ENCODE data around the gene GAD2.

The GAD2 gene

GRCh38 chr10:26215935-26216584, 514 bp upstream of the GAD2 start:
- peak overlapping the region in 1 of 2 experiments; percentile 32 for H3K4me3 ChIP-seq (ENCODE audit: insufficient read depth in 1 of 2, low read depth in 1 of 2, low read length in 2 of 2)
- H4K91ac ChIP-seq (ENCODE audit: low read length): no peak overlapping the region
- no peak overlapping the region for H3K9ac ChIP-seq (ENCODE audit: low read length)
- no peak overlapping the region for H3K4ac ChIP-seq (ENCODE audit: low read depth in 1 of 2, low read length in 2 of 2)
- H2BK5ac ChIP-seq (ENCODE audit: low read depth, low read length, poor library complexity, severe bottlenecking): no peak overlapping the region
- H2BK12ac ChIP-seq (ENCODE audit: low read length in 2 of 2): no peak overlapping the region
- H3K18ac ChIP-seq (ENCODE audit: low read depth in 1 of 2, low read length in 2 of 2): no peak overlapping the region
- H3K14ac ChIP-seq (ENCODE audit: low read length in 2 of 2): no peak overlapping the region
- H3K4me1 ChIP-seq (ENCODE audit: control insufficient read depth, insufficient read depth, low read depth, low read length): peaks cover 22% of the 10 kb centered on the region
- no peak overlapping the region for H2BK120ac ChIP-seq (ENCODE audit: low read depth, low read length)
- H2BK15ac ChIP-seq (ENCODE audit: low read depth, poor library complexity, severe bottlenecking): no peak overlapping the region
- 2% methylated on average over 57 of the region's 57 CpGs for WGBS
- peaks cover 85 to 100% of the 10 kb centered on the region in 2 experiments for H3K27me3 ChIP-seq (ENCODE audit: control insufficient read depth in 1 of 2, insufficient read depth in 1 of 2, low read length in 2 of 2)
- no peak overlapping the region for H2AK5ac ChIP-seq (ENCODE audit: low read length, severe bottlenecking)
- no peak overlapping the region for H3K27ac ChIP-seq (ENCODE audit: low read length, poor library complexity, severe bottlenecking)
- H3K9me3 ChIP-seq (ENCODE audit: control insufficient read depth, low read length): peaks cover 4% of the 10 kb centered on the region
- H3K36me3 ChIP-seq (ENCODE audit: control insufficient read depth in 1 of 2, insufficient read depth in 2 of 2, low read depth in 1 of 2, low read length in 2 of 2): no peaks in the 10 kb centered on the region
- H3K79me1 ChIP-seq (replicated peaks; ENCODE audit: low read length, poor library complexity, severe bottlenecking): no peaks in the 10 kb centered on the region
- no peak overlapping the region for H4K8ac ChIP-seq (ENCODE audit: low read length)
- no peak overlapping the region for H3K23ac ChIP-seq (ENCODE audit: low read length in 2 of 2)
- peak overlapping the region; percentile 29 for H3K4me2 ChIP-seq (ENCODE audit: low read length, poor library complexity, severe bottlenecking)
- no peak overlapping the region for H2AFZ ChIP-seq (ENCODE audit: low read depth, low read length)
- no peak for DNase-seq

DNA sequence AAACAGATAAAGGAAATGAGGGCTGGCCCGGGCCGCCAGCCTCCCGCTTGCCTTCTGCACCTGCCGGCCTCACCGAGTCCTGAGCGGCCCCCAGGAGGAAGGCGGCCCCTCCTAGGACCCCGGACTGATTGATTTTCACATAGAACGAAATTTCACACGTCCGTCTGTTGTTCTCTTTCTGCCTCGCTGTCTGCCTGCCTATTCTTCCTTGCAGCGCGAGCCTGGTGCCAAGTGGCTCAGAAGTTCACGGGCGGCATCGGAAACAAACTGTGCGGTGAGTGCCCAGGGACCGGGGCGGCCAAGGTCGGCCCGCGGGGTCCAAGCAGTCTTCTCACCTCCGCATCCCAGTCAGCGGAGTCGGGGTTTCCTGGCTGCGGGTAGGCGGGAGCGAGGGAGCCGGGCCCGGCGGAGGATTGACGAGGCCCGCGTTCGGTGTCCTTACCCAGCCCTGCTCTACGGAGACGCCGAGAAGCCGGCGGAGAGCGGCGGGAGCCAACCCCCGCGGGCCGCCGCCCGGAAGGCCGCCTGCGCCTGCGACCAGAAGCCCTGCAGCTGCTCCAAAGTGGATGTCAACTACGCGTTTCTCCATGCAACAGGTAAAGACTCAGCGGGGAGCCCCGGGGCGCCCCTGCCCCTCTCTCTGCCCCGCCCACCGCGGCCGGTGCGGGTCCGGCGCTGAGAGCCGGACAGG, 967 bp downstream of the GAD2 start:
- Histone ChIP-seq H3K27me3 (ENCODE audit: control insufficient read depth in 1 of 2, insufficient read depth in 1 of 2, low read length in 2 of 2) (peaks cover 84 to 99% of the 10 kb centered on the region in 2 experiments), H2BK15ac (ENCODE audit: low read depth, poor library complexity, severe bottlenecking) (no peak overlapping the region), H3K9me3 (ENCODE audit: control insufficient read depth, low read length) (peaks cover 3% of the 10 kb centered on the region), H4K8ac (ENCODE audit: low read length) (no peak overlapping the region), H2BK5ac (ENCODE audit: low read depth, low read length, poor library complexity, severe bottlenecking) (no peak overlapping the region), H3K79me1 (replicated peaks; ENCODE audit: low read length, poor library complexity, severe bottlenecking) (no peaks in the 10 kb centered on the region), H2AK5ac (ENCODE audit: low read length, severe bottlenecking) (no peak overlapping the region), H2BK12ac (ENCODE audit: low read length in 2 of 2) (no peak overlapping the region), H3K18ac (ENCODE audit: low read depth in 1 of 2, low read length in 2 of 2) (no peak overlapping the region), H2AFZ (ENCODE audit: low read depth, low read length) (no peak overlapping the region), H3K14ac (ENCODE audit: low read length in 2 of 2) (no peak overlapping the region), H3K27ac (ENCODE audit: low read length, poor library complexity, severe bottlenecking) (no peak overlapping the region), H4K91ac (ENCODE audit: low read length) (no peak overlapping the region), H3K23ac (ENCODE audit: low read length in 2 of 2) (no peak overlapping the region), H3K9ac (ENCODE audit: low read length) (no peak overlapping the region), H3K4me1 (ENCODE audit: control insufficient read depth, insufficient read depth, low read depth, low read length) (peaks cover 22% of the 10 kb centered on the region), H3K4me2 (ENCODE audit: low read length, poor library complexity, severe bottlenecking) (peak overlapping the region; percentile 49), H3K36me3 (ENCODE audit: control insufficient read depth in 1 of 2, insufficient read depth in 2 of 2, low read depth in 1 of 2, low read length in 2 of 2) (no peaks in the 10 kb centered on the region), H3K4me3 (ENCODE audit: insufficient read depth in 1 of 2, low read depth in 1 of 2, low read length in 2 of 2) (no peak overlapping the region), H2BK120ac (ENCODE audit: low read depth, low read length) (no peak overlapping the region), H3K4ac (ENCODE audit: low read depth in 1 of 2, low read length in 2 of 2) (no peak overlapping the region)
- DNase-seq: no peak
- 1% methylated on average over 58 of the region's 64 CpGs for WGBS

GRCh38 chr10:26219676-26220075, 3.1 kb downstream of the GAD2 start:
- no peak overlapping the region for H4K8ac ChIP-seq (ENCODE audit: low read length)
- WGBS: 100% methylated on average over 1 of the region's 1 CpG
- no peak overlapping the region for H3K9ac ChIP-seq (ENCODE audit: low read length)
- no peak overlapping the region for H2BK15ac ChIP-seq (ENCODE audit: low read depth, poor library complexity, severe bottlenecking)
- no peak overlapping the region for H3K4ac ChIP-seq (ENCODE audit: low read depth in 1 of 2, low read length in 2 of 2)
- H3K79me1 ChIP-seq (replicated peaks; ENCODE audit: low read length, poor library complexity, severe bottlenecking): no peaks in the 10 kb centered on the region
- H3K14ac ChIP-seq (ENCODE audit: low read length in 2 of 2): no peak overlapping the region
- no peak overlapping the region for H3K18ac ChIP-seq (ENCODE audit: low read depth in 1 of 2, low read length in 2 of 2)
- no peak overlapping the region for H3K4me3 ChIP-seq (ENCODE audit: insufficient read depth in 1 of 2, low read depth in 1 of 2, low read length in 2 of 2)
- H3K4me1 ChIP-seq (ENCODE audit: control insufficient read depth, insufficient read depth, low read depth, low read length): peaks cover 22% of the 10 kb centered on the region
- H3K23ac ChIP-seq (ENCODE audit: low read length in 2 of 2): no peak overlapping the region
- no peak overlapping the region for H3K27ac ChIP-seq (ENCODE audit: low read length, poor library complexity, severe bottlenecking)
- H4K91ac ChIP-seq (ENCODE audit: low read length): no peak overlapping the region
- H2BK120ac ChIP-seq (ENCODE audit: low read depth, low read length): no peak overlapping the region
- no peaks in the 10 kb centered on the region for H3K9me3 ChIP-seq (ENCODE audit: control insufficient read depth, low read length)
- no peak overlapping the region for H2BK12ac ChIP-seq (ENCODE audit: low read length in 2 of 2)
- no peak for DNase-seq
- no peak overlapping the region for H2AK5ac ChIP-seq (ENCODE audit: low read length, severe bottlenecking)
- no peaks in the 10 kb centered on the region for H3K36me3 ChIP-seq (ENCODE audit: control insufficient read depth in 1 of 2, insufficient read depth in 2 of 2, low read depth in 1 of 2, low read length in 2 of 2)
- H3K27me3 ChIP-seq (ENCODE audit: control insufficient read depth in 1 of 2, insufficient read depth in 1 of 2, low read length in 2 of 2): peaks cover 65 to 81% of the 10 kb centered on the region in 2 experiments
- H3K4me2 ChIP-seq (ENCODE audit: low read length, poor library complexity, severe bottlenecking): no peak overlapping the region
- H2AFZ ChIP-seq (ENCODE audit: low read depth, low read length): no peak overlapping the region
- H2BK5ac ChIP-seq (ENCODE audit: low read depth, low read length, poor library complexity, severe bottlenecking): no peak overlapping the region

DNA sequence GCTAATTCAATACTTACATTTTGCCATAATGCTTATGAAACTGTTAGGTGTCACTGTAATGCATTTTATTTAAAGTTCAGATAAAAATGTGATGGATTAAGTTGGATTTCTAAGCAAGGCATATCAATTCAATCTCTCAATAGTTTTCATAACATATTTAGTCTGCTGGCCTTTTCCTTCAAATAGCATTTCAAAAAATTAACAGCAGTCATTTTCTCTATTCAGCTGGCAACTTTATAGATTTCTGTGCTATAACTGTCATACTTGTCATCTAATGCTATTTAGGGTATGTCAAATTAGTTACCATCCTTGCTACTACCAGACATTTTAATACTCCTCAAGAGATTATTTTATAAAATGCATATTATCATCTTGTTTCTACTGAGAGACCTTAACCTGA, 4.3 kb downstream of the GAD2 start:
- no peak for DNase-seq
- Histone ChIP-seq H3K9me3 (ENCODE audit: control insufficient read depth, low read length) (no peaks in the 10 kb centered on the region), H3K4me3 (ENCODE audit: insufficient read depth in 1 of 2, low read depth in 1 of 2, low read length in 2 of 2) (no peak overlapping the region), H2BK120ac (ENCODE audit: low read depth, low read length) (no peak overlapping the region), H3K4me1 (ENCODE audit: control insufficient read depth, insufficient read depth, low read depth, low read length) (peaks cover 17% of the 10 kb centered on the region), H3K23ac (ENCODE audit: low read length in 2 of 2) (no peak overlapping the region), H2AK5ac (ENCODE audit: low read length, severe bottlenecking) (no peak overlapping the region), H2BK5ac (ENCODE audit: low read depth, low read length, poor library complexity, severe bottlenecking) (no peak overlapping the region), H3K79me1 (replicated peaks; ENCODE audit: low read length, poor library complexity, severe bottlenecking) (no peaks in the 10 kb centered on the region), H3K9ac (ENCODE audit: low read length) (no peak overlapping the region), H3K4ac (ENCODE audit: low read depth in 1 of 2, low read length in 2 of 2) (no peak overlapping the region), H3K4me2 (ENCODE audit: low read length, poor library complexity, severe bottlenecking) (no peak overlapping the region), H3K36me3 (ENCODE audit: control insufficient read depth in 1 of 2, insufficient read depth in 2 of 2, low read depth in 1 of 2, low read length in 2 of 2) (no peaks in the 10 kb centered on the region), H4K91ac (ENCODE audit: low read length) (no peak overlapping the region), H3K14ac (ENCODE audit: low read length in 2 of 2) (no peak overlapping the region), H2BK12ac (ENCODE audit: low read length in 2 of 2) (no peak overlapping the region), H4K8ac (ENCODE audit: low read length) (no peak overlapping the region), H3K27ac (ENCODE audit: low read length, poor library complexity, severe bottlenecking) (no peak overlapping the region), H3K27me3 (ENCODE audit: control insufficient read depth in 1 of 2, insufficient read depth in 1 of 2, low read length in 2 of 2) (peaks cover 53 to 78% of the 10 kb centered on the region in 2 experiments), H2AFZ (ENCODE audit: low read depth, low read length) (no peak overlapping the region), H3K18ac (ENCODE audit: low read depth in 1 of 2, low read length in 2 of 2) (no peak overlapping the region), H2BK15ac (ENCODE audit: low read depth, poor library complexity, severe bottlenecking) (no peak overlapping the region)
